HepG2 (cell line): ENCODE results near the gene RDH16. TPM values are rescaled to one million over a fixed set of nuclear protein-coding genes. Genes with fewer than 3 reads are reported as not detected.

Source experiments
- ATAC-seq: fragments of 200-7000 bp; cut with Tn5 transposase; 3 replicates; pipeline ENCODE4 v1.9.1; 2020; ENCODE audit warnings: mild to moderate bottlenecking, moderate library complexity
- BruUV-seq: library from RNA; stranded (reverse); fragments of 400-500 nt; replicated peaks from 2 replicates; lab custom pipeline; 2021; lab: Mats Ljungman, UMichigan
- CTCF ChIA-PET: fragments of 300-600 bp; formaldehyde crosslinking; extraction: SDS; loops from one replicate; lab custom pipeline; 2021; ENCODE audit warnings: low total read pairs, inconsistent platforms, low intra/inter-chr PET ratio; lab: Yijun Ruan, JAX
- POLR2A ChIA-PET: fragments of 350-600 bp; sonication (Branson Sonifier 250); formaldehyde crosslinking; loops from one replicate; lab custom pipeline; 2020; ENCODE audit warnings: antibody characterized with exemption, inconsistent platforms; lab: Yijun Ruan, JAX
- DNase-seq: peaks from one replicate; pipeline ENCODE4 v3.0.0-alpha.2; 2015; ENCODE audit warnings: low spot score
- FAIRE-seq: peaks from 3 replicates; lab custom pipeline; 2011; peaks lifted over from hg19 to GRCh38; lab: Jason Lieb, UNC
- H2AFZ ChIP-seq: one replicate; pipeline ENCODE4 v1.6.1; 2011; ENCODE audit warnings: low read length, inconsistent platforms
- H3K27ac ChIP-seq: fragments of 300-600 bp; 3 replicates; pipeline ENCODE4 v1.8.0; 2011; ENCODE audit warnings: mixed run types, mild to moderate bottlenecking, mixed read lengths, low read length, inconsistent platforms; ENCODE audit not compliant: insufficient read depth; ENCODE audit errors: extremely low read length
- H3K27me3 ChIP-seq, 2 experiments: fragments of 200-600 bp in 1 of 2; 2 replicates in 1 of 2; 3 replicates in 1 of 2; pipeline versions ENCODE4 v1.6.0 to v1.8.0; 2011; ENCODE audit warnings: low read length in 2 of 2, mild to moderate bottlenecking in 2 of 2, moderate library complexity in 2 of 2, inconsistent platforms in 1 of 2; ENCODE audit not compliant: insufficient read depth in 2 of 2, control insufficient read depth in 1 of 2
- H3K36me3 ChIP-seq, 2 experiments: fragments of 200-600 bp in 1 of 2; replicated peaks in 1 of 2; 2 replicates in 1 of 2; 3 replicates in 1 of 2; pipeline versions ENCODE4 v1.5.1 to v1.8.0; 2011; ENCODE audit warnings: low read length in 2 of 2, inconsistent platforms in 1 of 2; ENCODE audit not compliant: insufficient read depth in 2 of 2, control insufficient read depth in 1 of 2
- H3K4me1 ChIP-seq: 2 replicates; pipeline ENCODE4 v1.5.1; 2012; ENCODE audit warnings: low read length, inconsistent platforms; ENCODE audit not compliant: insufficient read depth
- H3K4me2 ChIP-seq: 2 replicates; pipeline ENCODE4 v1.6.0; 2011; ENCODE audit warnings: low read depth, low read length, inconsistent platforms
- H3K4me3 ChIP-seq, 3 experiments: fragments of 200-600 bp in 1 of 3; sonication (generic), shearing (Covaris generic) in 1 of 3; replicated peaks in 1 of 3; 2 replicates each; pipeline ENCODE4 v1.5.1; 2011 to 2016; ENCODE audit warnings: low read length in 3 of 3, inconsistent platforms in 2 of 3, low read depth in 2 of 3, mild to moderate bottlenecking in 2 of 3, control low read depth in 1 of 3, mixed read lengths in 1 of 3; ENCODE audit not compliant: insufficient read depth in 1 of 3
- H3K79me2 ChIP-seq: one replicate; pipeline ENCODE4 v1.6.1; 2011; ENCODE audit warnings: low read length, inconsistent platforms; ENCODE audit not compliant: insufficient read depth
- H3K9ac ChIP-seq: 2 replicates; pipeline ENCODE4 v1.6.0; 2011; ENCODE audit warnings: mild to moderate bottlenecking, low read depth, low read length, inconsistent platforms; ENCODE audit not compliant: insufficient read depth
- H3K9me3 ChIP-seq: 2 replicates; pipeline ENCODE4 v1.5.1; 2012; ENCODE audit warnings: mild to moderate bottlenecking, low read length
- H4K20me1 ChIP-seq: 2 replicates; pipeline ENCODE4 v1.6.0; 2011; ENCODE audit warnings: inconsistent platforms, mild to moderate bottlenecking, low read length, moderate library complexity; ENCODE audit not compliant: insufficient read depth
- CBX5 ChIP-seq: sonication (generic); formaldehyde crosslinking; IDR thresholded peaks from 2 replicates; pipeline ENCODE4 v1.4.0; 2020; ENCODE audit warnings: missing genetic modification reagents, borderline replicate concordance
- EEA1 ChIP-seq: sonication (generic); formaldehyde crosslinking; IDR thresholded peaks from 2 replicates; pipeline ENCODE4 v1.5.1; 2020; ENCODE audit warnings: mild to moderate bottlenecking, missing genetic modification reagents, borderline replicate concordance
- FOSL1 ChIP-seq: sonication (generic); formaldehyde crosslinking; IDR thresholded peaks from 2 replicates; pipeline ENCODE4 v1.9.0; 2021; ENCODE audit warnings: missing genetic modification reagents, borderline replicate concordance
- HCFC1 ChIP-seq: fragments of 150-350 bp; IDR thresholded peaks from 2 replicates; pipeline ENCODE4 v1.6.1; 2014; ENCODE audit warnings: low read depth, low read length
- NFIC ChIP-seq: IDR thresholded peaks from 2 replicates; pipeline ENCODE4 v1.6.1; 2012; ENCODE audit warnings: mild to moderate bottlenecking, low read length, inconsistent platforms
- RFXANK ChIP-seq: IDR thresholded peaks from 2 replicates; pipeline ENCODE4 v1.6.1; 2016
- SP5 ChIP-seq: IDR thresholded peaks from 2 replicates; pipeline ENCODE4 v1.6.1; 2016; ENCODE audit warnings: low read depth, borderline replicate concordance
- U2AF2 ChIP-seq: fragments of 200-400 bp; formaldehyde crosslinking; IDR thresholded peaks from 2 replicates; pipeline ENCODE4 v1.6.1; 2017; ENCODE audit warnings: low read depth, mild to moderate bottlenecking, low read length
- YEATS2 ChIP-seq: sonication (generic); formaldehyde crosslinking; IDR thresholded peaks from 2 replicates; pipeline ENCODE4 v1.4.0; 2020; ENCODE audit warnings: missing genetic modification reagents, borderline replicate concordance
- ZBTB20 ChIP-seq: sonication (generic); formaldehyde crosslinking; IDR thresholded peaks from 2 replicates; pipeline ENCODE4 v1.8.1; 2023; ENCODE audit warnings: missing genetic modification reagents, low read depth, mild to moderate bottlenecking, borderline replicate concordance
- ZFX ChIP-seq: sonication (generic); formaldehyde crosslinking; IDR thresholded peaks from 2 replicates; pipeline ENCODE4 v1.4.0; 2020; ENCODE audit warnings: mild to moderate bottlenecking, low read depth, missing genetic modification reagents, moderate library complexity
- ZNF3 ChIP-seq: IDR thresholded peaks from 2 replicates; pipeline ENCODE4 v1.7.0; 2017; ENCODE audit warnings: inconsistent platforms
- ZNF557 ChIP-seq: sonication (generic); formaldehyde crosslinking; IDR thresholded peaks from 2 replicates; pipeline ENCODE4 v1.4.0; 2020; ENCODE audit warnings: missing genetic modification reagents
- ZNF710 ChIP-seq: sonication (generic); formaldehyde crosslinking; IDR thresholded peaks from 2 replicates; pipeline ENCODE4 v1.5.0; 2020; ENCODE audit warnings: mild to moderate bottlenecking, missing genetic modification reagents, borderline replicate concordance
- ZNF878 ChIP-seq: sonication (generic); formaldehyde crosslinking; IDR thresholded peaks from 2 replicates; pipeline ENCODE4 v1.8.1; 2023; ENCODE audit warnings: mild to moderate bottlenecking, missing genetic modification reagents, moderate library complexity
- in situ Hi-C: cut with HindIII; loops from 2 replicates; pipeline ENCODE4 v1.10.0; 2017; ENCODE audit warnings: low pct_unique_long_range_greater_than_20kb; ENCODE audit not compliant: extremely low pct_ligation_motif_present
- intact Hi-C: fragments of 100-400 bp; cut with micrococcal nuclease; formaldehyde crosslinking; loops from one replicate; pipeline ENCODE4 v1.10.0; 2022; ENCODE audit not compliant: unreplicated experiment
- polyA plus RNA-seq, 8 experiments: library from polyadenylated mRNA; depleted of rRNA in 3 of 8; stranded (reverse) in 7 of 8; unstranded in 1 of 8; fragments of >200 nt; fragmentation: Illumina TruSeq in 4 of 8; extraction: Trizol in 4 of 8; gene quantifications; 2 replicates each; pipeline versions ENCODE4 v1.2.1 to v1.2.3, GENCODE V29; 2011 to 2016; ENCODE audit warnings: low read depth in 4 of 8, missing spikeins in 1 of 8, mixed read lengths in 1 of 8; ENCODE audit not compliant: insufficient read depth in 1 of 8
- total RNA-seq, 5 experiments: library from RNA; depleted of rRNA; stranded (reverse); fragments of >200 nt; fragmentation: Illumina TruSeq; extraction: Trizol; gene quantifications; 2 replicates each; pipeline ENCODE4 v1.2.3, GENCODE V29; 2016; ENCODE audit warnings: low read depth in 1 of 5
- TF ChIP-seq, protein P1 (sequence below): sonication (generic); formaldehyde crosslinking; conservative IDR thresholded peaks from 2 replicates; pipeline ENCODE4 v1.4.0; 2020; ENCODE audit warnings: missing genetic modification reagents

RDH16 gene
- total and polyA plus RNA-seq, 2 of the 13 experiments (the other 11 are each of a cell fraction or from before 2014, with no cell fraction given) = 0.05 to 0.13 TPM

- in situ Hi-C loops (loop anchor here (5.0 kb wide), 1 partner anchor 39 kb away; no protein-coding TSS in a partner anchor), intact Hi-C loops (loop anchor here (5.0 kb wide), 1 partner anchor 54 kb away; no protein-coding TSS in a partner anchor)
- no peak overlapping the region for H2AFZ ChIP-seq
- CTCF ChIA-PET = no interaction called here
- ATAC-seq = no peak; the same call in 2 of the 3 replicates
- no peak overlapping the region for H3K9ac ChIP-seq
- no peaks in the 10 kb centered on the region for H4K20me1 ChIP-seq
- H3K9me3 ChIP-seq = no peaks in the 10 kb centered on the region; the same call in 1 of the 2 replicates
- TF ChIP-seq CBX5 (CRISPR knock-in tag) = no peak
- no peak for TF ChIP-seq EEA1 (CRISPR knock-in tag)
- no peak for TF ChIP-seq ZNF710
- no peak for TF ChIP-seq ZNF557
- TF ChIP-seq U2AF2 = no peak
- TF ChIP-seq SP5 (CRISPR knock-in tag) = no peak
- TF ChIP-seq ZNF3 (CRISPR knock-in tag) = no peak
- no peak for TF ChIP-seq NFIC
- TF ChIP-seq, protein P1, sequence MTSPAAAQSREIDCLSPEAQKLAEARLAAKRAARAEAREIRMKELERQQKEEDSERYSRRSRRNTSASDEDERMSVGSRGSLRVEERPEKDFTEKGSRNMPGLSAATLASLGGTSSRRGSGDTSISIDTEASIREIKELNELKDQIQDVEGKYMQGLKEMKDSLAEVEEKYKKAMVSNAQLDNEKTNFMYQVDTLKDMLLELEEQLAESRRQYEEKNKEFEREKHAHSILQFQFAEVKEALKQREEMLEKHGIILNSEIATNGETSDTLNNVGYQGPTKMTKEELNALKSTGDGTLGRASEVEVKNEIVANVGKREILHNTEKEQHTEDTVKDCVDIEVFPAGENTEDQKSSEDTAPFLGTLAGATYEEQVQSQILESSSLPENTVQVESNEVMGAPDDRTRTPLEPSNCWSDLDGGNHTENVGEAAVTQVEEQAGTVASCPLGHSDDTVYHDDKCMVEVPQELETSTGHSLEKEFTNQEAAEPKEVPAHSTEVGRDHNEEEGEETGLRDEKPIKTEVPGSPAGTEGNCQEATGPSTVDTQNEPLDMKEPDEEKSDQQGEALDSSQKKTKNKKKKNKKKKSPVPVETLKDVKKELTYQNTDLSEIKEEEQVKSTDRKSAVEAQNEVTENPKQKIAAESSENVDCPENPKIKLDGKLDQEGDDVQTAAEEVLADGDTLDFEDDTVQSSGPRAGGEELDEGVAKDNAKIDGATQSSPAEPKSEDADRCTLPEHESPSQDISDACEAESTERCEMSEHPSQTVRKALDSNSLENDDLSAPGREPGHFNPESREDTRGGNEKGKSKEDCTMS = no peak
- TF ChIP-seq FOSL1 (CRISPR knock-in tag) = no peak
- TF ChIP-seq YEATS2 (CRISPR knock-in tag) = no peak
- TF ChIP-seq ZNF878 (CRISPR knock-in tag) = no peak
- TF ChIP-seq ZFX (CRISPR knock-in tag) = no peak
- TF ChIP-seq ZBTB20 (CRISPR knock-in tag) = no peak
- no peak for TF ChIP-seq RFXANK (CRISPR knock-in tag)
- TF ChIP-seq HCFC1 = no peak
- no peak overlapping the region for H3K4me3 ChIP-seq
- peaks cover 11% of the 10 kb centered on the region for H3K4me1 ChIP-seq
- POLR2A ChIA-PET = interaction anchor here (1.7 kb wide), 1 partner anchor 223 kb away, joined by 4 read pairs; the partner anchor contains the start of gene NACA
- no TSS peak for BruUV-seq
- no peak overlapping the region for H3K27ac ChIP-seq
- no peaks in the 10 kb centered on the region for H3K27me3 ChIP-seq
- no peaks in the 10 kb centered on the region for H3K36me3 ChIP-seq
- no peak overlapping the region for H3K4me2 ChIP-seq
- H3K79me2 ChIP-seq = no peaks in the 10 kb centered on the region
- DNase-seq = no peak
- FAIRE-seq = no peak
Observed at GRCh38 chr12:56948457-56948777, 9.0 kb downstream of the RDH16 start.
